GM21528 (cell line): ENCODE results near the gene KRT82.

Source experiments
- ATAC-seq: cut with Tn5 transposase; IDR thresholded peaks from one replicate; pipeline ENCODE4 v1.9.1; 2021; ENCODE audit warnings: mild to moderate bottlenecking, moderate library complexity; ENCODE audit not compliant: unreplicated experiment, low FRiP score

KRT82 gene

DNA sequence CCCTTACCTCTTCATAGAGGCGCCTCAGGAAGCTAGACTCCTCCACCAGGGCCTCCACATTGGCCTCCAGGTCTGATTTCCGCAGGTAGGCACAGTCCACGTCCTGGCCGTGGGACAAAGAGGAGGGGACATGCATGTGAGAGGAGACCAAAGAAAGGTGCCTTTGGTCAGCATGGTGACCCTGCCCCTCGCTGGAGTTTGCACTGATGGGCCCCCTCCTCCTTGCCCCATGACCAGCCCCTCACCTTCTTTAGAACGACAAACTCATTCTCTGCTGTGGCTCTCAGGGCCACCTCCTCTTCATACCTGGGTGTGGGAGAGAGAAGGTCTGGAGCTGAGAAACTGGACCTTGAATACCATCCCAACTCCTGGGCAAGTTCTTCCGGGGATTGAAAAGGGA, 42.1 kb downstream of the KRT82 start:
- no peak for ATAC-seq

DNA sequence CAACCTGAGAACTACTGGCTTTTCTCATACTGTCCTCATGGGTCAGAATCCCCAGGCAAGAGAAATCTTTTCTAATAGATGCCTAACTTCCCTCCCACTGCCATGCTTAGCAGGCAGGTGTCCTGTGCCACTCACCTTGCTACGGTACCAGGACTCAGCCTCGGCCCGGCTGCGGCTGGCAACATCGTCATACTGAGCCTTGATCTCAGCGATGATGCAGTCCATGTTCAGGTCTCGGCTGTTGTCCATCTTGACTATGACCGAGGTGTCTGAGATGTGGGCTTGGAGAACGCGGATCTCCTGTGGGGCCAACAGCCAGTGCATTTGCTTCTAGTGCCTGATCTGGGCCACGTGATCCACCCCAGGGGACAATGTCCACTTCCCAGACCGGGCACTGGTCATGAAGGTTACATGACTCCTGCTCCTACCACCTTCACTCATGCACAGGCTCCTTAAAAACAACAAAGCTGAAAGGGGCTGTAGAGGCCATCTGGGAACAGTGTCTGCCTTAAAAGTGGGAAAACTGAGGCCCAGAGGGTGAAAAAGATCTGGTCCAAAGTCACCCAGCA, 42.9 kb downstream of the KRT82 start:
- no peak for ATAC-seq

DNA sequence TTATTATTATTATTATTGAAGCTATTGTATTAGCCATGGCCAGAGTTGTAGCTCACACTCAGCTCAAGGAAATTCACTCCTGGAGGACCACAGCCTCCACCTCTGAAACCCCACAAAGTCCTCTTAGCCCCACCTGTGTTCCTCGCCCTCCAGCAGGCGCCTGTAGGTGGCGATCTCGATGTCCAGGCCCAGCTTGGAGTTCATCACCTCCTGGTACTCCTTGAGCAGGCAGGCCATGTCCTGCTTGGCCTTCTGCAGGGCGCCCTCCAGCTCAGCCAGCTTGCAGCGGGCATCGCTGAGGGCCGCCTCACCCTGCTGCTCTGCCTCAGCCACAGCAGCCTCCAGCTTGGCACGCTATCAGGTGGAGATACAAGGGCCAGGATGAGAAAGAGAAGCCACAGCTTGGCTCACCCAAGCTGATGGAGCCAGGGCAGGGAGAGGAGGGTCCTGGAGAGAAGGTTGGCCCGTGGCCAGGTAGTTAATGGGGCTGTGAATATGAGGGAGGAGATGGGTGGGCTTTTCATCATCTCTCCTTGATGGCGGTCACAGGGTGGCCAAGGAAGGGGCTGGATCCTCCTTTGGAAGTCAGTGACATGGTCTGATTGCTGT, 43.9 kb downstream of the KRT82 start:
- ATAC-seq: no peak

DNA sequence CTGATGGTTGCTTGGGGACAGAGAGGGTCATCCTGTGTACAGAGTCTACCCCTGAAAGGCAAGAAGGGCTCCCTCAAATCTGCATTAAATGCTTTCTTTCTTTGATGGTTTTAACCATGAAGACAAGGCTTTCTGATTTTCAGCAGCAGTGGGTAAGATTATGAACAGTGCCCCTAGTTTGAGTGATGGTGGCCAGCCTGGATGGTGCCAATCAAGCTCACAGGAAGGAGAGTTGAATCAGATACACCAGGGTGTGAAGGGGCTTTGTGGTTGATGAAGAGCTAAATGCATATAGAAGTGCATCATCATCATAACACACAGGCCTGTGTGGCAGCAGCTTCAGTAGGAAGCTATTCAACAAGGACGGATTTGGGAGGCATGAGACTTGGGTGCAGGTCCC, 44.6 kb downstream of the KRT82 start:
- no peak for ATAC-seq

DNA sequence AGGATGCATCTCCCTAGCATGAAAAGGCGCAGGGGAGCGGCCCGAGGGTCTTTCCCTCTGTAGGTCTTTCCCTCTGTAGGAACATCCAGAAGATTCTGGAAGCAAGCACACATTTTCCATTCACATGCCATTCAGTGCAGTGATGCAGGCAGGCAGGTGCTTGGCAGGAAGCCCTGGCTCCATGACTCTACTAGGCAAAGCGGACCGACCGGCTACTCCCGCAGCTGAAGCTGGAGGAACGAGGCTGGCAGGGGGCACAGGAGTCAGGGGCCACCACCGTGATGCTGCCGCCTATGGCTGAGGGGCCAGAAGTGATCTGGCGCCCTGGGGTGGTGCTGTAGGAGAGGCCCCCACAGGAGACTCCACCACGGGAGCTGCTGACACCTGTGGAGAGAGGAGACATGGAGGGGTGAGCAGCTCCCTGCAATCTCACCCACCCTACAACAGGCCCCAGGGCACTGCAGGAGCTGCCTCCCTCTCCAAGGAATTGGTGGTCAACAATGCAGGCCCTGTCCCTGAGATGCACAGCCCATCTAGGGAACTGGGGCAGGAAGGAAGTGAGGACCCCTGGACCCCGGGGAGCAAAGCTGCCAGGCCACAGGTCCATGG, 45.4 kb downstream of the KRT82 start:
- ATAC-seq: no peak

DNA sequence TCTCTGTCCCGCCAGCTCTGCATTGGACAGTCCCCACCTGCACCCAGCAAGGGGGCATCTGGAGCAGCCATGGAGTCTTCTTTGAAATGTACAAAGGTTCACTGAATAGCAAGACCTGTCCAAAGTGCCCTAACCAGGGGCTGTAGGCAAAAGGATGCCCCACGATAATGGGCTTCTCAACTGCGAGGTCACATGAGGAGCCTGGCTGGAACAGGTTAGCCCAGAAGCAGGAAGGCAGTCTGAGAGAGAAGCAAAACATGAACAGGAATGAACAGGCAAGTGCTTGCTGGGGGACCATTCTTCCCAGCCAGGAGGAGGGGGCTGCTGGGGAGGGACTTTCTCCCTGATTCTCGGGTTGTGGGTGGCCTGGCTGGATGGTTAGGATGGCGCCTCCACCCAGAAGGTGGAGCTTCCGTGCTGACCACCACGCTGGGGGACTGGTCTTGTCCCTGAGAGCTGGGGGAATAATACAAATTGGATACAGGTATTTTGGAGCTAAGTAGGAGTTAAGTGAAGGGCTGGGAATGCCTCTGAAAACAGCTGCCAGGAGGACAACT, 46.0 kb downstream of the KRT82 start:
- no peak for ATAC-seq

DNA sequence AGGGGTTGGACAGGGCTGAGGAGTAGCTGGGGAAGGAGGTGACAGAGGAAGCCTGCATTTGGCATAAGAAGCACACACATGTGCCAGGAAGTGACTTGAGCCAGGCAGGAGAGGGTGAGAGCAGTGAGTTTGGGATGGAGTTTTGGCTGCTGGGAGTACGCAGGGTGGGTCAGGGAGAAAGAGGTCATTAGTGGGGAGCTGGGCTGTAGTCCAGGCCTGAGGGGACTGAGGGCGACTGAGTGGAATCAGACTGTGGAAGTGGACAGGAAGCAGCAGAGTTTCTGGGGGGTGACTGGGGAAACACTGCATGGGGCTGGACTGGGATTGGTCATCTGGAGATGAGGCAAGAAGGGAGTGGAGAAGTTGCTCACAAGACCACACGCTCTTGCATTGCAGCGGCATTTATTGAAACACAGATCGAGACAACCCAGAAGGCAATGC, 46.5 kb downstream of the KRT82 start:
- no peak for ATAC-seq

DNA sequence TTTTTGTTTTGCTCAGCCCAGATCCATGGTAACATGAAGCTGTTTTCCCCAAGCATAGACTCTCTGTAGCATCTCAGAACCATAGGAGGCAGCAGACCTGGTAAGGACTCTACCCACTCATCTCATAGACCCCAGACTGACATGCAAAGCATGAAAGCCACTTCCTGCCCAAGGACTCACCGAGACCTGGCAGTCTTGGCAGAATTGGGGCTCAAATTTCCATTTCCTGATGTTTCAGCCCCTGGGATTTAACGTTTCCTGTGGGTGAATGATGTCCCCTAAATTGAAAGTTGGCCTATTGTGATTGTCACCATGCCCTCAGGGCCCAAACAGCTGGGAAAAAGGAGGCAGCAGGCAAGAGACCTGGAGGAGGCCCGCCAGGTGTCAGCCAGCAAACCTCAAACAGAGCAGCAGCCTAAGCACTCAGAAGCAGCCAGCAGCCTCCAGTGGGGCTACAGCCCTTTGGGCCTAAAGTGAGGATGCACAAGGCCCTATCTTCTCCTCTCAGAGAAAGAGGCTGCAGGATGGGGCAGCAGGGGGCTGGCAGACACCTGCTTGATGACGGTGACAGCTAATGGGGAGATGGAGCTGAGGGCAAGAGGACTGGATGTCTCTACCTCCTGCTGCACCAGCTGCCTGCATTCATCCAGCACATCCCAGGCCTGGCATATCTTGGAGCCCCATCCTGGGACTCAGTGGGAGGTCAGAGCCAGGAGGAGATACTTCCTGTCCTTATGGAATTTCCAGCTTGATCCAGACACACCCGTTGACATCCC, 47.4 kb downstream of the KRT82 start:
- peak; percentile 90 for ATAC-seq

DNA sequence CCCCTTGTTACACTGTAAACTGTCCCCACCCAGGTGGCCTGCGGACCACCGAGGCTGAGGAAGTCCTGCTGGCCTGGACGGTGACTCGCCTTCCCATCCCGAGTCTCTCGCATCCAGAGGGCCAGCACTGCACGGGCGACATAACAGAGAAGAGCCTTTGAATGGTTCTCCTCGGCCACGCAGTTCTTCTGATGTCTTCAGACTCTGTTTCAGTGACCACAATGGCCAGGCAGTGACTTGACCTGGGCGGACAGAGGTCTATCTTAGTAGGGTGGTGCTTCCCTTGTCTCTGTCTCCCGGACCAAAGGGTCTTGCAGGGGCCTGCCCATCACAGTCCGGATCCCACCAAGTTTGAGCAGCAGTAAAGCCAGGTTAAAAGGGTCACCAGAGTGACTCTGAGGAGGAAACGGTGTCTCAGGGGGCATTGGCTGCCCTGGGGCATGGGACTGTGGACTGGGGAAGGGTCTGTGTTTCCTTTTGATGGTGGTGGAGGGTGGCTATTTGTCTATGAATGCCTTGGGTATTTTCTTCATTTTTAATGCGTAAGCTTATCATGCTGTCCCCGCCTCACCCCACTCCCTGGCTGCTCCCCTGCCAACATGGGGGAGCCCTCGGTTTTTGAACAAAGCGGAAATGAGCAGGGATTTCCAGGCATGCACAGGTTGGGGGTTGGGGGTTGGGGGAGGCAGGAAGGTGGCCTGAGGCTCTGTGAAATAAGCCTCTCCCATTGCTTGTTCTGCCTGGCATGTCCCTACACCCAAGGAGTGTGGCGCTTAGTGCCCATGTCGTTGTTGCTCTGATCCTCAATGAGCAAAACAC, 49.2 kb downstream of the KRT82 start:
- ATAC-seq: no peak

DNA sequence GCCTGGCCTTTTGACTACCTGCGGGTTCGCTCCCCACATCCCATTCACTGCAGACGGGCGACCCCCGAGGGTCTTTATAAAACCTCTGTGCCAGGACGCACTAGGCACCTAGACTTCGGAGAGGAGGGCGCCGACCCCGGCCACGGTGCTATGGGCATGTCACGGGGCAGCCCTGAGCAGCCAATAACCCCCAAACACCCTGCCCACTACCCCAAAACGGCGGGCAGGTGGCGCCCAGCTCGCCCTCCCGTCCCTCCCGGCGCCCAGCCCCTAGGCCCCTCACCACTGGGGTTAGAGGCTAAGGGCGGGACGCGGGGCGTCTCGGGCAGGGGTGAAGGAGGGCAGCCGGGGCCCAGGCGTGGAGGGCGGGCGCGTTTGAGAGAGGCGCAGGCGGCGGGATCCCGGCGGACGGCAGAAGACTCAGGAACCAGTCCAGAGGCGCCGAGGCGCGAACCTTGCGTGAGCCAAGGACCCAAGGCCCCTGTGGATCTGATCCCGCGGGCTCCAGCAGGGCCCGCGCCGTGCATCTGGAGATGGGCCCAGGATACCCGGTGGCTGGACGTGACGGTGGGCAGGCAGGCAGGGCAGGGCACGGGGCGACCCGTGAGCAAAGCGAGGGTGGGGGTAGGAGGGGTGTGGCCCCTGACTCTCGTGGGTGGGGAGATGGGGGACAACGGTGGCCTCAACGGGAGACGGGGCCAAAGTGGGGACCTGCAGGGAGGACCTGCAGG, 49.9 kb downstream of the KRT82 start:
- ATAC-seq: no peak

DNA sequence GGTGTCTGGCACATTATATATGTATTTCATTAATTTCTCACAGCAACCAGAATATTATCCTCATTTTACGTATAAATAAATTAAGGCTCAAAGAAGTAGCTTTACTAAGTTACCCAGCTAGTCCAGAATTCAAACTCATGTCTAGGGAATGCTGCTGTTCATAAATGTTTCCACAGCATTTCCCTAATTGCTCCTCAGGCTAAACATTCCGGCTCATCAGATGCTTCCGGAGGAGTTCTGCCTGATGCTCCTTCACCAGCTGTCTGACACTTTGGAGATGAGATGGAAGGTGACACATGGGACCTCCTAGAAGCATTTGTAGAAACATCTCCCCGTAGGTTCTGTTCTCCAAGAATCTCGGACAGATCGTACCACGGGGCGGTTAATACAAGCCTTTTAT, 51.0 kb downstream of the KRT82 start:
- no peak for ATAC-seq

DNA sequence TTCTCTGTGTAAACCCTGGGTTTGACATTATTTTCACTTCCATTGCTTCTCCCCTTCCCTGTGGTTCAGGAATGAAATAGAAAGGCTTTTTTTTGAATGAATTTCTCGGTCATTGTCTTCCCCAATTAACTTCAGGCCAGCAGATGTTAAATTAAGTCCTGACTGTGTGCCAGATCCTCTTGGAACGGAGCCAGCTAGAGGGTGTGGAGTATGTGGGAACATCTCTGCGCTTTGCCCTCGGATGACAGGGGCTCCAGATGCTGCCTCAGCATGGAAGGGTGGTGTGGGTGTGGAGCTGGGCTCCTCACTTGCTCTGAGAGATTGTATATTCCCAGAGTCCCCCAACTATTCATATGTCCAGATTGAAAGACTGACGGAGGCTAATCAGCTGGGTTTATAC, 51.9 kb downstream of the KRT82 start:
- no peak for ATAC-seq

DNA sequence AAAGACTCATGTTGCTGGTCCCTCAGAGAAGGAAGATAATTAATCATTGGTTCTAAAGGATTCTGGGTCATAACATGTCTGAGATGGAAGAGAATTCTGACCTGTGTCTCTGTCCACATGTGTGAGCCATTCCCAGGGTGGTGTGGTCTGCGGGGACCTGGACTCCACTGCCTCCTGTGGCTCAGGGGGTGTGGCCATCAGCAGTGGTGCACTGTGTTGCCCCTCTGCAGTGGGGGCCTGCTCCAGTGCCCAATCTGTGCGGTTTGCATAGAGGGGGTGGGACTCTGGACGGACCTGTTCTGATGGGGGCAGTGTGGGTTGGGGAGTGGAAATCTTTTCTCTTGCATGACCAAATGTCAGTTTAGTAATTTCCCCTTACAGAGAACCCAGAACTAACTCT, 52.4 kb downstream of the KRT82 start:
- ATAC-seq: no peak

DNA sequence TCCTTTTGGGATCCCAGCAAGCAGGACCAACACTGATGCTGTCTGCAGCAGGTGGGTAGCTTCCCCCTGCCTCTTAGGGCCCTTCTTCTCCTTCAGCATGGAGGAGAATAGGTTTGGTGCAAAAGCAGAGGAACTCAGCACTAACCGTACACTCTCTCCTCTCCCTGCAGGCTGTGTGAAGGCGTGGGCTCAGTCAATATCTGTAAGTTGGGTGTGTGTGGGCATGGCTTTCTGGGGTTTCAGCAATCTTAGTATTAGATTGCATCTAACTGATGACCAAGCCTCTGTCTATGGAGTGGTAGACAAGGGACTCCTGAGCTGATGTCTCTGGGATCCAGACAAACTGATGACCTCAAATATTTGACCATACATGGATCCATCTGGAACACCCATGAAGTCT, 53.2 kb downstream of the KRT82 start:
- no peak for ATAC-seq

DNA sequence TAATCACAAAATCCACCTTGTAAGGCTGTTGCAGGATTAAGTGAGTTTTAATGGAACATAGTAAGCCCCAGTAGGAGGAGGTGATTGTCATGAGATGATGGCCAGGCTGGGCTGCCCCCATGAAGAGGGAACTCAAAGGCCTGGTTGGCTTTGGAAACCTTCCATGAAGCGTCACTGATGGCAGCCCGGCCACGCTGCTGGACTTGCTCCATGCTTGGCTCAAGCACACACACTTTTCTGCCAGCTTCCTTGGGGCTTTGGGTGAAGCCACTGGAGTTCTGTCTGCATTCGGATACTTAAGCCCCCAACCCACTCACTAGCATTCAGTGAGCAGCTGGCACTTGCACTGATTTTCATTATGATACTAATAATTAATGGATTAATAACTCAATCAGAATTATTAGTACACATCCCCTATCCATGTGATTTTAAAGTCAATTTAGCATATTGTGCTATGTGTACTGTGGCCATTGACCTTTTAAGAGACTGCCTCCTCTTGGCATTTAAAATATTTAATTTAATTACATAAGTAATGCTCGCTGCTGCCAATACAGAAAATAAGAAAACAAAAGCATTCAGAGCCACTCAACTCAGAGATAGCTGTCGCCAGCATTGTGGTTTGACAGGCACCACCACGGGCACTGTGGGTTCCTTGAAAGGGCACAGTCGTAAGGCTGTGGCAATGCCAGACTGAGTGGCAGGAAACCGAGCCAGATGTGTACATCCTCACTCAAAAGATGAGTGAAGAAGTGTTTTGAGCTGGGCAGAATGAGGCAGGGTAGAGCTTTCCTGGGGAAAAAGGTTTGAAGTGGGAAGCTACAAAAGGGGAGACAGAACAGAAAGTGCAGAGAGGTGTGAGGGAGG, 54.7 kb downstream of the KRT82 start:
- ATAC-seq: no peak

DNA sequence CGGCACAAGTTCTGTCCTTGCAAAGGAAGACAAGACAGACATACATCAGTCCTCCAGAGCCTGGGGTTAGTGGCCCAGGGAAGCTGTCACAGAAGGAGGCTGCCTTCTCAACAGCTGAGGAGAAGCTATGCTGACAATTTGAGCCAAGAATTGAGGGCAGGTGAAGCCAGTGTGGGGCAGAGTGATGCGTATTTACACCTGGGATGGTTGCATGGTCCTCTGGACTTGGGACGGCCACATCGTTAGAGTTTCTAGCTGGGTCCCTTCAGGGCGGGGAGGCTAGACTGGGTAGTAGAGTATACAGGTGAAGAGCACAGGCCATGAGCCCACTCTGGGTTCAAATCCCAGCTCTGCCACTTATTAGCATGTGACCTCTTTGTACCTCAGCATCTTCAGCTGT, 55.3 kb downstream of the KRT82 start:
- ATAC-seq: no peak

DNA sequence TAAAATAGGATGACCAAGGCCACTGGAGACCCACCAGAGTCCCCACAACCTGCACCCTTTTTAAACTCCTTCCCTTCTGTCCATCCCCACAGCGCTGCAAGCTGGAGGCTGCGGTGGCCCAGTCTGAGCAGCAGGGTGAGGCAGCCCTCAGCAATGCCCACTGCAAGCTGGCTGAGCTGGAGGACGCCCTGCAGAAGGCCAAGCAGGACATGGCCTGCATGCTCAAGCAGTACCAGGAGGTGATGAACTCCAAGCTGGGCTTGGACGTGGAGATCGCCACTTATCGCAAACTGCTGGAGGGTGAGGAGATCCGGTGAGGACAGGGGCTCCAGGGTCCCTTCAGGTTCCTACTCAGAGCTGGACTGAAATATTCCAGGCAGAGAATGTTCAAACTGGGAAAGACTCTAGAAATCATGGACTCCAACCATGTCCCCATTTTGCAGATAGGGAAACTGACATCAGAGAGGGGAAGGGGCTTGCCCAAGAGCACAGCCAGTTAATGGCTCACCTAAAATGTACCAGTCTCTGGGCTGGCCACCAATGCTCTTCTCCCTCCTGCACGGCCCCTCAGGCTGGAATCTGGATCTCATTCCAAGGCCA, 56.0 kb downstream of the KRT82 start:
- ATAC-seq: no peak

DNA sequence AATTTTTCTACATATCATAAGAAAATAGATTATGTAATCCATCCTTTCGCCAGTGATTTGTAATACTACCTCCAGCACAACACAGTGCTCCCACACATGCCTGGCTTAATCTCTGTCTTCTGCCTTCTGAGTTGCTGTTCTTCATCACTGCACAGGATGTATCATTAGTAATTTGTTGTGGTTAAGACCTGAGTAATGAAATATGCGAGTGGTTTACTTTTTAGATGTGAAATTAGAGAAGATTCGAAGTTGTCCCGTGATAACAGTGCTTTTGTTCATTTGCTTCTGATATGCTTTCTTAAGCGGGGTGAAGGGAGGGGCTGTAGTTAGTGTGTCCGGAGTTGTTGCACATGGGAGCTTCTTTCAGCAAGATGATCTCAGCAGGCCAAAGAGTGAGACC, 56.9 kb downstream of the KRT82 start:
- ATAC-seq: no peak
